ENCODE measurements around the gene TPM2. TPM values are rescaled to one million over a fixed set of nuclear protein-coding genes. Genes with fewer than 3 reads are reported as not detected.

The TPM2 gene
- total RNA-seq, 1 experiment from 2014 or later, result 544 TPM

DNA sequence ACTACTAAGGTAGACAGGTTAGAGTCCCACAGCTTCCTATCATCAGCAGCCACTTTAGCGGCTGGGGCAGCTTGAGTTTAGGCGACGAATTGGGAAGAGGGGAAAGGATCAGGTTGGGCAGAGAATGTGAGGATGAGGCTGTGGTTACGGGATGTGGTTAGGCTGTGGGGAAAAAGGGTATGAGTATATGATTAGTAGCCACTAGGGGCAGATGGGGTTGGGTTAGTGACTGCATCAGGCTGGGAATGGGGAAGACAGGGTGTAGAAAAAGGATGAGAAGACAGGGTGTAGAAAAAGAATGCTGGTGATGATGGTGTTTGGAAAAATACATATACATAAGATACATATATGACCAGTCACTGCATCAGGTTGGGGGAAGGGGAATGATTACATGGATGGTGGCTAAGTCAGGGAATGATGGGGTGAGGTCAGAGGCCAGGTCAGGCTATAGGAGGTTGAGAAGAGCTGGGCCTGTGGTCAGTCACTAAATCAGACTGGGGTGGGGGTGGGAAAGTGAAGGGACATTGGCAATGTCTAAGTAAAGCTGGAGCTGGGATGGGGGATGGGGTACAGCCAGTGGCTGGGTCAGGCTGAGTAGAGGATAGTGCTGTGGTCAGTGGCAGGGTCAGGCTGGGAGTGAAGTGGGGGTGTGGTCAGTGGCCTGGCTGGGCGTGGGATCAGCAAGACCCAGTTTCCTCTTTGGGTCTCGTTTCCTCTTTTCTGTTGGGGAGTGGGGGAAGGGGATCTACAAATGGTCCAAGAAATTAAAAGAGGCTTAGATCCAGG, 40.2 kb upstream of the TPM2 start:
- ChIA-PET POLR2A (interaction anchor here (1.0 kb wide), 1 partner anchor 72 kb away, joined by 3 read pairs; the partner anchor contains the start of genes CCDC107 and RMRP), CTCF (interaction anchor here (2.5 to 3.0 kb wide), 2 partner anchors 33 to 39 kb away, joined by 6 to 13 read pairs; no protein-coding TSS in a partner anchor)
- Histone ChIP-seq H3K4me1 (ENCODE audit: control insufficient read depth, insufficient read depth, low read length) (peaks cover 38% of the 10 kb centered on the region), H3K9me3 (ENCODE audit: control insufficient read depth, insufficient read depth, low read depth, low read length) (no peaks in the 10 kb centered on the region), H3K36me3 (ENCODE audit: control insufficient read depth, insufficient read depth, low read length) (peaks cover 2% of the 10 kb centered on the region; the same call in 1 of the 2 replicates), H3K27me3 (ENCODE audit: control insufficient read depth, insufficient read depth, low read length) (no peaks in the 10 kb centered on the region), H3K27ac (ENCODE audit: low read length) (peak overlapping the region; percentile 9; the same call in 1 of the 2 replicates), H3K4me3 (ENCODE audit: low read depth in 2 of 2, low read length in 2 of 2) (peak overlapping the region; percentile 0 to 99)
- no peak for DNase-seq (ENCODE audit: low read depth, low spot score)
- TF ChIP-seq POLR2AphosphoS5 (IDR thresholded peaks at IDR 0.05; ENCODE audit: low read depth, low read length), result no peak
- no peak for TF ChIP-seq SIN3A (IDR thresholded peaks at IDR 0.05; ENCODE audit: borderline replicate concordance, insufficient read depth, low read depth, low read length)
- TF ChIP-seq, protein P1, sequence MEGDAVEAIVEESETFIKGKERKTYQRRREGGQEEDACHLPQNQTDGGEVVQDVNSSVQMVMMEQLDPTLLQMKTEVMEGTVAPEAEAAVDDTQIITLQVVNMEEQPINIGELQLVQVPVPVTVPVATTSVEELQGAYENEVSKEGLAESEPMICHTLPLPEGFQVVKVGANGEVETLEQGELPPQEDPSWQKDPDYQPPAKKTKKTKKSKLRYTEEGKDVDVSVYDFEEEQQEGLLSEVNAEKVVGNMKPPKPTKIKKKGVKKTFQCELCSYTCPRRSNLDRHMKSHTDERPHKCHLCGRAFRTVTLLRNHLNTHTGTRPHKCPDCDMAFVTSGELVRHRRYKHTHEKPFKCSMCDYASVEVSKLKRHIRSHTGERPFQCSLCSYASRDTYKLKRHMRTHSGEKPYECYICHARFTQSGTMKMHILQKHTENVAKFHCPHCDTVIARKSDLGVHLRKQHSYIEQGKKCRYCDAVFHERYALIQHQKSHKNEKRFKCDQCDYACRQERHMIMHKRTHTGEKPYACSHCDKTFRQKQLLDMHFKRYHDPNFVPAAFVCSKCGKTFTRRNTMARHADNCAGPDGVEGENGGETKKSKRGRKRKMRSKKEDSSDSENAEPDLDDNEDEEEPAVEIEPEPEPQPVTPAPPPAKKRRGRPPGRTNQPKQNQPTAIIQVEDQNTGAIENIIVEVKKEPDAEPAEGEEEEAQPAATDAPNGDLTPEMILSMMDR (IDR thresholded peaks at IDR 0.05), result peak; percentile 79
- no peak for TF ChIP-seq TCF7L2 (IDR thresholded peaks at IDR 0.05; ENCODE audit: low read depth, low read length)
- TF ChIP-seq REST (IDR thresholded peaks at IDR 0.05; ENCODE audit: insufficient read depth in 1 of 2, low read depth in 2 of 2, low read length in 1 of 2), result no peak
- intact Hi-C loops (cut with micrococcal nuclease; ENCODE audit: unreplicated experiment), result loop anchor here (5.0 kb wide), 1 partner anchor 68 kb away; no protein-coding TSS in a partner anchor
- no peak for ATAC-seq
- BruUV-seq (replicated peaks), result no TSS peak
- in situ Hi-C loops (cut with HindIII; ENCODE audit: low pct_unique_long_range_greater_than_20kb, low sequenced_read_pairs), result no loop called here

- H3K27me3 ChIP-seq (ENCODE audit: control insufficient read depth, insufficient read depth, low read length), result no peaks in the 10 kb centered on the region
- CTCF ChIA-PET, result interaction anchor here (3.0 kb wide), 1 partner anchor 38 kb away, joined by 6 read pairs; no protein-coding TSS in a partner anchor
- DNase-seq (ENCODE audit: low read depth, low spot score), result no peak
- intact Hi-C loops (cut with micrococcal nuclease; ENCODE audit: unreplicated experiment) (loop anchor here (5.0 kb wide), 1 partner anchor 67 kb away; no protein-coding TSS in a partner anchor), in situ Hi-C loops (cut with HindIII; ENCODE audit: low pct_unique_long_range_greater_than_20kb, low sequenced_read_pairs) (no loop called here)
- no peaks in the 10 kb centered on the region; the same call in 1 of the 2 replicates for H3K36me3 ChIP-seq (ENCODE audit: control insufficient read depth, insufficient read depth, low read length)
- H3K4me1 ChIP-seq (ENCODE audit: control insufficient read depth, insufficient read depth, low read length), result peaks cover 38% of the 10 kb centered on the region
- TF ChIP-seq POLR2AphosphoS5 (IDR thresholded peaks at IDR 0.05; ENCODE audit: low read depth, low read length), result no peak
- no peak for TF ChIP-seq SIN3A (IDR thresholded peaks at IDR 0.05; ENCODE audit: borderline replicate concordance, insufficient read depth, low read depth, low read length)
- no peak for TF ChIP-seq TCF7L2 (IDR thresholded peaks at IDR 0.05; ENCODE audit: low read depth, low read length)
- TF ChIP-seq, protein P1 (IDR thresholded peaks at IDR 0.05), result no peak
- TF ChIP-seq REST (IDR thresholded peaks at IDR 0.05; ENCODE audit: insufficient read depth in 1 of 2, low read depth in 2 of 2, low read length in 1 of 2), result no peak
- no peak for ATAC-seq
- H3K9me3 ChIP-seq (ENCODE audit: control insufficient read depth, insufficient read depth, low read depth, low read length), result no peaks in the 10 kb centered on the region
- H3K4me3 ChIP-seq (ENCODE audit: low read depth in 2 of 2, low read length in 2 of 2), result no peak overlapping the region
- BruUV-seq (replicated peaks), result no TSS peak
- POLR2A ChIA-PET, result no interaction called here
- peak overlapping the region; percentile 9; the same call in 1 of the 2 replicates for H3K27ac ChIP-seq (ENCODE audit: low read length)
Measured at GRCh38 chr9:35729101-35729500, 39.4 kb upstream of the TPM2 start.

All from Panc1 (cell line).